Mucosa of descending colon (tissue), 3 donors: ENCODE data around the gene FLNB. TPM values are rescaled to one million over a fixed set of nuclear protein-coding genes. Genes with fewer than 3 reads are reported as not detected.
A peak's percentile ranks its signal among the peaks of the same experiment; 100 is the strongest.

Experiments used
- ATAC-seq: fragments of 200-7000 bp; cut with Tn5 transposase; one replicate; pipeline ENCODE4 v1.9.1; 2020; ENCODE audit warnings: mild to moderate bottlenecking, moderate library complexity
- DNase-seq, 3 donors: peaks; one replicate each; pipeline ENCODE4 v3.0.0-alpha.2; 2020
- H3K36me3 ChIP-seq: fragments of 200-600 bp; one replicate; pipeline ENCODE4 v1.8.0; 2021; ENCODE audit warnings: low read depth, mild to moderate bottlenecking
- H3K4me1 ChIP-seq: fragments of 200-600 bp; one replicate; pipeline ENCODE4 v1.8.0; 2021; ENCODE audit warnings: low read depth, mild to moderate bottlenecking
- H3K4me3 ChIP-seq: fragments of 200-600 bp; one replicate; pipeline ENCODE4 v1.8.0; 2021; ENCODE audit warnings: mild to moderate bottlenecking
- H3K9me3 ChIP-seq: fragments of 200-600 bp; one replicate; pipeline ENCODE4 v1.8.0; 2021; ENCODE audit warnings: mild to moderate bottlenecking
- CTCF ChIP-seq: fragments of 200-600 bp; IDR thresholded peaks from one replicate; pipeline ENCODE4 v1.8.0; 2022; ENCODE audit warnings: antibody characterized with exemption, mild to moderate bottlenecking
- intact Hi-C, 2 donors: fragments of 100-400 bp; cut with DNase I in 1 of 2; cut with micrococcal nuclease in 1 of 2; formaldehyde crosslinking; loops; one replicate each; pipeline versions ENCODE4 v1.11.0 to v1.11.1; 2022; cut with DNase I, micrococcal nuclease
- total RNA-seq, 3 donors: library from RNA; stranded (reverse); fragmentation: NEBNext Ultra II Directional in 2 of 3; extraction: Animal tissue kit (Norgen Biotek cat#: 25700) in 2 of 3; gene quantifications; one replicate each; pipeline versions ENCODE4 v1.2.1 to v1.2.4, GENCODE V29; 2021 to 2023
- donor health status: DM: no; HTN: no; CAD: no; lungs with moderate emphysema.
- donor health status: DM: no; HTN: no; CAD: no.
- donor health status: DM: no; HTN: yes; CAD: no.

Gene FLNB
- total RNA-seq, 3 donors from 2014 or later, result 256 to 555 (median 357) TPM

- ATAC-seq (no peak), DNase-seq (no peak)
- no peak overlapping the region for H3K4me3 ChIP-seq
- no peak for TF ChIP-seq CTCF
- no peaks in the 10 kb centered on the region for H3K4me1 ChIP-seq
- no peaks in the 10 kb centered on the region for H3K9me3 ChIP-seq
- no peaks in the 10 kb centered on the region for H3K36me3 ChIP-seq
- intact Hi-C loops, result no loop called here
Observed at GRCh38 chr3:58203541-58203940, 195.3 kb downstream of the FLNB start.

- H3K4me1 ChIP-seq, result no peaks in the 10 kb centered on the region
- intact Hi-C loops, result no loop called here
- no peaks in the 10 kb centered on the region for H3K36me3 ChIP-seq
- H3K9me3 ChIP-seq, result no peaks in the 10 kb centered on the region
- DNase-seq (no peak), ATAC-seq (no peak)
- no peak for TF ChIP-seq CTCF
- H3K4me3 ChIP-seq, result no peak overlapping the region
Observed at GRCh38 chr3:58204720-58205119, 196.5 kb downstream of the FLNB start.

- no peak for TF ChIP-seq CTCF
- Histone ChIP-seq H3K36me3 (no peaks in the 10 kb centered on the region), H3K4me1 (no peaks in the 10 kb centered on the region), H3K9me3 (no peaks in the 10 kb centered on the region), H3K4me3 (no peak overlapping the region)
- ATAC-seq (no peak), DNase-seq (no peak)
- intact Hi-C loops, result no loop called here
Observed at GRCh38 chr3:58205981-58206380, 197.8 kb downstream of the FLNB start.

GRCh38 chr3:58206406-58207011 is 198.3 kb downstream of the FLNB start:
- no peak for TF ChIP-seq CTCF
- no peak for DNase-seq
- H3K9me3 ChIP-seq, result no peaks in the 10 kb centered on the region
- H3K4me1 ChIP-seq, result no peaks in the 10 kb centered on the region
- ATAC-seq, result peak; percentile 15
- intact Hi-C loops, result no loop called here
- H3K4me3 ChIP-seq, result no peak overlapping the region
- H3K36me3 ChIP-seq, result no peaks in the 10 kb centered on the region

GRCh38 chr3:58207954-58208353 is 199.7 kb downstream of the FLNB start:
- H3K4me3 ChIP-seq, result no peak overlapping the region
- no peak for TF ChIP-seq CTCF
- intact Hi-C loops, result no loop called here
- no peak for DNase-seq
- H3K36me3 ChIP-seq, result no peaks in the 10 kb centered on the region
- no peaks in the 10 kb centered on the region for H3K9me3 ChIP-seq
- H3K4me1 ChIP-seq, result no peaks in the 10 kb centered on the region
- ATAC-seq, result no peak

GRCh38 chr3:58209933-58210332 is 201.7 kb downstream of the FLNB start:
- intact Hi-C loops, result no loop called here
- Histone ChIP-seq H3K4me3 (no peak overlapping the region), H3K36me3 (no peaks in the 10 kb centered on the region), H3K9me3 (no peaks in the 10 kb centered on the region), H3K4me1 (no peaks in the 10 kb centered on the region)
- no peak for TF ChIP-seq CTCF
- DNase-seq (no peak), ATAC-seq (no peak)
